ENCODE data around the gene CCZ1.
"Not testable (repeated sequence)": the region's sequence is repeated elsewhere in the genome, so short reads cannot be mapped to it uniquely, and the experiment has no call there.

Gene CCZ1

GRCh38 chr7:5924180-5924579, 25.6 kb downstream of the CCZ1 start:
- not testable (repeated sequence) for DNase-seq

- DNase-seq: not testable (repeated sequence)
These were observed 26.1 kb downstream of the CCZ1 start for GRCh38 chr7:5924630-5925029.

- not testable (repeated sequence) for DNase-seq
These were observed 27.8 kb downstream of the CCZ1 start for GRCh38 chr7:5926263-5926870.

DNA sequence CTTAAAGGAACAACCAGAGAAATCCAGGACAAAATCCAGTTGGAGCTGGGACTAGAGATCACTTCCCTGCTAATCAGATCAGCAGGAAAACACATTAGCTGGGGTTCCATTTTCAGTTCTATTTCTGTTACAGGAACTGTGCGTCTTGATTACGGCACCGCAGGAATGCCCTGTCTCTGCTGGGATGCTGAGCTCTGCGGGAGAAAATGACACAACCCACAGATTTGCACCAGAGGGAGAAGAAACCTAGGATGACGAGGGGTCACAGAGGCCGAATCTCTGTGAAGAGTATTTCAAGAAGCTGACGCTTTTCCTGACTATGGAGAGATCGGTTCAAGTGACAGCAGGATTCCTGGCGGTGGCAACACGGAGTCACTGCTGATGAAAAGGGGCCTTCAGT, 31.8 kb downstream of the CCZ1 start:
- DNase-seq: not testable (repeated sequence)

- DNase-seq: not testable (repeated sequence)
These were observed 32.7 kb downstream of the CCZ1 start for GRCh38 chr7:5931250-5931649.

DNA sequence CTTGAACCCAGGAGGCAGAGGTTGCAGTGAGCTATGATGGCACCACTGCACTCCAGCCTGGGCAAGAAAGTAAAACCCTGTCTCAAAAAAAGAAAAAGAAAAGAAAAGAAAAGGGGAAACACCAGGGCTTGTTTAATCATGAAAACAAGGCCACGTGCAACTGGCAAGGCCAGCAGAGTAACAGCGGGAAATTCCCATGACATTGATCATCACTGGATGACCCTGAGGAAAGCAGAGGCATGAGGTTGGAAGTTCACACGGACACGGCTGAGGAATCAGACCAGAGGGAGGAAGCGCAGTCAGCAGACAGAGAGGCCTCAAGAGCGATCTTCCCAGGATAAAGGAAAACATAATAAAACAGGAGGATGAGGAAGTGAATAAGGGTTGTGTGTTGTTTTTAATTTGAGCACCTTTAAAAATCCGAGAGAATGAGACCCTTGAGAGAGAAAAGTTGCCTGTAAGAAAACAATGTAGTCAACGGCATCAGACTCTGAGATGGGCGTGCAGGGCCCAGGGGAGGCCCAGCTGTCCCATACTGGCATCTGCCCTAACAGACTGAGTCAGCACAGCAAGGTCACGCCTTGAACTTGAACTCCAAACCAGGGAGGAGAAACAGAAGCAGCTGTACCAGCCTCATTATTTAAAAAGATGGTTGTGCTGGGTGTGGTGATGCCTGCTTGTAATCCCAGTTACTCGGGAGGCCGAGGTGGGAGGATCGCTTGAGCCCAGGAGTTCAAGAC, 33.5 kb downstream of the CCZ1 start:
- not testable (repeated sequence) for DNase-seq

- DNase-seq: not testable (repeated sequence)
These were observed 36.5 kb downstream of the CCZ1 start for GRCh38 chr7:5934945-5935450.

DNA sequence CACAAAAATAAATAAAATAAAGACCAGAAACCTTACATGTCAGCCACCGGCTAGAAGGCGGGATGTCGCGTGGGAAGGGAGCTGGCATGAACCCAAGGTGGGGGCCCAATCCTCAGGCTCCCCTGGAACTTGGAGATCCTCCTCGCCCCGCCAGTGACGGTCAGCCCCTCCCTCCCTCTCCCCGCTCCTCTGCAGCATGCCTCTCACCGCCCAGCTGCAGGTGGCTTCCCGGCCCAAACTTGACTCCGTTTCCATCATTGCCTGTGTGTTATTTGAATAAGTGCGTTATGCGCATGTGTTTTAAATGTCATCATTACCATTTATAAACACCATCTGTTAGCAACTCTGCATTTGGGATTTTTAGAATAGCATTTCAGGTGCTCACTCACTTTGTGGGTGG, 64.7 kb downstream of the CCZ1 start:
- not testable (repeated sequence) for DNase-seq

DNA sequence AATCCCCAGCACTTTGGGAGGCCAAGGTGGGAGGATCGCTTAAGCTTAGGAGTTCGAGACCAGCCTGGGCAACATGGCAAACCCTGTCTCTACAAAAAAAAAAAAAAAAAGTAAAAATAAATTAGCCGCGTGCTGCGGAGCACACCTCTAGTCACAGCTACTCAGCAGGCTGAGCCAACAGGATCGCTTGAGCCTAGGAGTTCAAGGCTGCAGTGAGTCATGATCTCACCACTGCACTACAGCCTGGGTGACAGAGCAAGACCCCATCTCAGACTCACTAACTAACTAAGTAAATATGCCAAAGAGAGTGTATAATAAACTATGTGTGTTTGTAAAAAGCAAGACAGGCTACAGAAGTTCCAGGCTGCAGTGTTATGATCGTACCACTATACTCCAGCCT, 65.3 kb downstream of the CCZ1 start:
- not testable (repeated sequence) for DNase-seq

DNA sequence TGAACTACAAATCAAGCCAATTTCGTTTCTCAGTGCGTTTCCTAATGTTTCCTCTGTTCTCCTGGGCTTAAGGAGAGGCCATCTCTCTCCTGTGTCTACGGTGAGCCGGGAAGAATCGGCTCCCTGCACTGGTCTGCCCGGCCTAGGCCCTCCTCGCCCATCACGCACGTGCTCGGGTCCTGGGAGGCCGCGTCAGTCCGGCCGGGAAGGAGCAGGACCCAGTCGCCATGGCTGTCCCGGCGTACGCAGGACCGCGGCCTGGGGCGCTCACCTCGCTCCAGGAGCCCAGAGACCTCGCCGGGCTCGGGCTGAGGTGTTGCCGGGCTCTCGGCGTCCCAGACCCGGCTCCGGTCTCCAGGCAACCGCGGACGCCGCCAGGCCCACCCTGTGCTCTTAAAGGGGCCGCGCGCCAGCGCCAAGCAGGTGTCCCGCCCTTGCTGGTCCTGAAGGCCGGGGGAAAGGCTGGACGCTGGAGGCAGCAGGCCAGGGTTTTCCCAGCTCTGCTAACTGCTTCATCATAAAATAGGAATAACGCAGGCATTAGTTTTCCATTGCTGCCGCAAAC, 71.9 kb downstream of the CCZ1 start, which contains the start of gene RSPH10B:
RSPH10B (minus strand) TSS at position 343 of the 565 bp plus-strand sequence. CDS start 3,573 bp downstream, outside the sequence.
- DNase-seq: not testable (repeated sequence)

DNA sequence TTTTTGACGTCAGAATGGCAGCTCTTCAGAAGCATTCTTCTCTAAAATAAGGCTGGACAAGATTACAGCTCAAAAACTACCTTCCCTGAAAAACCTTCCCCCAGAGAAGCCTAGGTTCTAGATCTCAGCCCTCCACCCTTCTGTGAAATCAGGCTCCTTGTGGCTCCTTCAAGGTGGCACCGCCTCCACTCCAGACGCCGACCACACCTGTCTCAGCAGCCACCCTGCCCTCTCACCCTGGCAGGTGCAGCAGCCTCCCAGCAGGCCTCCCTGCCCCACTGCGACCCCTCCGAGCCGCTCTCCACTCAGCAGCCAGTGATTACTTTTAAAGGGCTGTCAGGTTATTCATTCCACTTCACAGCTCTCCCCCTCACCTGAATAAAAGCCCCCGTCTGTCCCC, 75.0 kb downstream of the CCZ1 start:
- not testable (repeated sequence) for DNase-seq

Measured in activated CD8-positive, alpha-beta memory T cell treated with anti-CD3 and anti-CD28 coated beads for 24 hours (primary cell).